Ovary (tissue), 9 donors: ENCODE data around the gene TRAF1. TPM values are rescaled to one million over a fixed set of nuclear protein-coding genes. Genes with fewer than 3 reads are reported as not detected.

Experiments
- DNase-seq, 5 donors: peaks; one replicate each; pipeline ENCODE4 v3.0.0-alpha.2; 2019 to 2020
- H3K27ac ChIP-seq, 2 donors: fragments of 200-600 bp; one replicate each; pipeline versions ENCODE4 v1.5.1 to v1.8.0; 2019 to 2022
- H3K27me3 ChIP-seq: fragments of 200-600 bp; one replicate; pipeline ENCODE4 v1.8.0; 2022
- H3K36me3 ChIP-seq: fragments of 200-600 bp; sonication (generic); one replicate; pipeline ENCODE4 v1.5.1; 2019
- H3K4me1 ChIP-seq: one replicate; pipeline ENCODE4 v1.8.1; 2013; ENCODE audit warnings: mild to moderate bottlenecking, moderate library complexity; ENCODE audit not compliant: insufficient read depth
- H3K4me3 ChIP-seq: fragments of 200-600 bp; sonication (generic); one replicate; pipeline ENCODE4 v1.5.1; 2017
- H3K9me3 ChIP-seq, 2 donors: fragments of 200-600 bp in 1 of 2; sonication (generic) in 1 of 2; one replicate each; pipeline versions ENCODE4 v1.5.1 to v1.8.1; 2013 to 2019; ENCODE audit warnings: mild to moderate bottlenecking in 1 of 2, moderate library complexity in 1 of 2
- EP300 ChIP-seq: sonication (generic); formaldehyde crosslinking; IDR thresholded peaks from one replicate; pipeline ENCODE4 v1.6.1; 2017; ENCODE audit warnings: antibody characterized with exemption
- POLR2A ChIP-seq: fragments of 450-650 bp; IDR thresholded peaks from one replicate; pipeline ENCODE4 v1.6.1; 2017; ENCODE audit warnings: antibody characterized with exemption, mild to moderate bottlenecking, moderate library complexity
- WGBS, 3 donors: extraction: QIAGEN DNeasy Blood & Tissue Kit in 1 of 3; methylation state at CpG; one replicate each; pipeline versions ENCODE4 v1.1.5 to v1.1.7; 2013 to 2017; 5-methylcytosine and 5-hydroxymethylcytosine counted together
- intact Hi-C, 4 donors: fragments of 100-400 bp; cut with DNase I; formaldehyde crosslinking; loops; one replicate each; pipeline versions ENCODE4 v1.11.0 to v1.15.1; 2022 to 2023
- polyA plus RNA-seq, 2 donors: library from polyadenylated mRNA; stranded (reverse); fragments of 200-250 nt in 1 of 2; fragments of 350-450 nt in 1 of 2; fragmentation: Illumina TruSeq in 1 of 2; extraction: RNeasy Lipid Tissue Mini Kit (QIAGEN cat#74804) in 1 of 2; gene quantifications; one replicate each; pipeline ENCODE4 v1.2.3, GENCODE V29; 2013 to 2014
- total RNA-seq, 7 donors: library from RNA; depleted of rRNA in 2 of 7; stranded (reverse); fragments of >200 nt in 2 of 7; fragmentation: NEBNext Ultra II Directional in 3 of 7; extraction: Animal tissue kit (Norgen Biotek cat#: 25700) in 3 of 7; gene quantifications; one replicate each; pipeline versions ENCODE4 v1.1.0 to v1.2.4, GENCODE V29; 2016 to 2023
- TF ChIP-seq, protein P1 (sequence below), 3 donors: fragments of 450-650 bp in 2 of 3; fragments of 200-600 bp in 1 of 3; IDR thresholded peaks; one replicate each; pipeline versions ENCODE4 v1.5.1 to v1.8.0; 2016 to 2022; ENCODE audit warnings: antibody characterized with exemption in 3 of 3, mild to moderate bottlenecking in 1 of 3
- donor health status: DM: no; HTN: no; CAD: no; lungs with moderate emphysema.
- donor health status: DM: no; HTN: no; CAD: no.
- donor health status: Bipolar disorder and iron deficiency.
- donor health status: DM: yes; HTN: yes; CAD: no.
- donor health status: DM: no; HTN: no; CAD: no.
- donor health status: DM: yes; HTN: yes; CAD: no.

TRAF1 gene
- total and polyA plus RNA-seq, 9 donors: 4.1 to 9.4 (median 5.5) TPM

- DNase-seq: peak in 1 of 5 donors; percentile 6
- TF ChIP-seq EP300: no peak
- TF ChIP-seq POLR2A: no peak
- TF ChIP-seq, protein P1, sequence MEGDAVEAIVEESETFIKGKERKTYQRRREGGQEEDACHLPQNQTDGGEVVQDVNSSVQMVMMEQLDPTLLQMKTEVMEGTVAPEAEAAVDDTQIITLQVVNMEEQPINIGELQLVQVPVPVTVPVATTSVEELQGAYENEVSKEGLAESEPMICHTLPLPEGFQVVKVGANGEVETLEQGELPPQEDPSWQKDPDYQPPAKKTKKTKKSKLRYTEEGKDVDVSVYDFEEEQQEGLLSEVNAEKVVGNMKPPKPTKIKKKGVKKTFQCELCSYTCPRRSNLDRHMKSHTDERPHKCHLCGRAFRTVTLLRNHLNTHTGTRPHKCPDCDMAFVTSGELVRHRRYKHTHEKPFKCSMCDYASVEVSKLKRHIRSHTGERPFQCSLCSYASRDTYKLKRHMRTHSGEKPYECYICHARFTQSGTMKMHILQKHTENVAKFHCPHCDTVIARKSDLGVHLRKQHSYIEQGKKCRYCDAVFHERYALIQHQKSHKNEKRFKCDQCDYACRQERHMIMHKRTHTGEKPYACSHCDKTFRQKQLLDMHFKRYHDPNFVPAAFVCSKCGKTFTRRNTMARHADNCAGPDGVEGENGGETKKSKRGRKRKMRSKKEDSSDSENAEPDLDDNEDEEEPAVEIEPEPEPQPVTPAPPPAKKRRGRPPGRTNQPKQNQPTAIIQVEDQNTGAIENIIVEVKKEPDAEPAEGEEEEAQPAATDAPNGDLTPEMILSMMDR (IDR thresholded peaks at IDR 0.05): no peak
- H3K9me3 ChIP-seq: no peaks in the 10 kb centered on the region
- peaks cover 2% of the 10 kb centered on the region for H3K4me1 ChIP-seq
- intact Hi-C loops: loop anchor here in 1 of 4 donors (5.0 kb wide), 1 partner anchor 46 kb away; the partner anchor contains the start of gene PHF19
- H3K36me3 ChIP-seq: no peaks in the 10 kb centered on the region
- WGBS, 3 donors: 92 to 93% (median 92%) methylated on average over 11 of the region's 11 CpGs
- no peaks in the 10 kb centered on the region for H3K27me3 ChIP-seq
- H3K27ac ChIP-seq: no peak overlapping the region
- H3K4me3 ChIP-seq: no peak overlapping the region
These were observed 2.8 kb downstream of the TRAF1 start for GRCh38 chr9:120923620-120924328.

DNA sequence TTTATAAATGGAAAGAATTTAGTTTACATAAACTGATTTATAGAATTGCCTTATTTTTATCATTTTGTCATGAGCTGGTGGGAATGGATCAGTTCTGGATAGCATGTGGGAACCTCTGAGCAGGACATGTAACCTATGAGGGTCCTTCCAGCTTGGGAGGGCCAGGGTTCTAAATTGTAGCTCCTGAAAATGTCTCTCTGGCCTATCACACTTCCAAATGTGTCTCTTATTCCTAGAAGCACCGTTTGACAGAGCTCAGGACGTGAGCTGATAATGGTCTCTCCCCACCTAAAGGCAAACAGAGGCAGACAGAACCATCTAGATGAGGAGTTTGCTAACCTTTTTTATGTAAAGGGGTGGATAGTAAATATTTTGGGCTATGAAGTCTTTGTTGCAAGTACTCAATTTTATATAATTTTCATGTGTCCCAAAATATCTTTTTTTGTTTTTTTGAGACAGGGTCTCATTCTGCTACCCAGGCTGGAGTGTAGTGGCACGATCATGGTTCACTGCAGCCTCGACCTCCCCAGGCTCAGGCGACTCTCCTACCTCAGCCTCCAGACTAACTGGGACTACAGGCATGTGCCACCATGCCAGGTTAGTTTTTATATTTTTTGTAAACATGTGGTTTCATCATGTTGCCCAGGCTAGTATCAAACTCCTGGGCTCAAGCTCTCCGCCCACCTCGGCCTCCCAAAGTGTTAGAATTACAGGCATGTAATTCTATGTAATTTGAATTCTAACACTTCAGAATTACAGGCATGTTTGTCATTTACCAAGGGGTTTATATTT lies 4.0 kb downstream of the TRAF1 start:
- Histone ChIP-seq H3K36me3 (no peaks in the 10 kb centered on the region), H3K4me3 (no peak overlapping the region), H3K27me3 (no peaks in the 10 kb centered on the region), H3K27ac (no peak overlapping the region), H3K4me1 (no peaks in the 10 kb centered on the region), H3K9me3 (no peaks in the 10 kb centered on the region)
- 67 to 72% (median 70%) methylated on average over 7 of the region's 7 CpGs for WGBS, 3 donors
- DNase-seq: peak in 1 of 5 donors; percentile 3
- intact Hi-C loops: loop anchor here in 1 of 4 donors (5.0 kb wide), 1 partner anchor 45 kb away; the partner anchor contains the start of gene PHF19
- TF ChIP-seq EP300 (no peak), POLR2A (no peak)
- TF ChIP-seq, protein P1 (IDR thresholded peaks at IDR 0.05): no peak

- no peaks in the 10 kb centered on the region for H3K9me3 ChIP-seq
- no peaks in the 10 kb centered on the region for H3K27me3 ChIP-seq
- H3K27ac ChIP-seq: no peak overlapping the region
- 51 to 60% (median 59%) methylated on average over 8 of the region's 8 CpGs for WGBS, 3 donors
- H3K36me3 ChIP-seq: no peaks in the 10 kb centered on the region
- no peak overlapping the region for H3K4me3 ChIP-seq
- peaks cover 4% of the 10 kb centered on the region for H3K4me1 ChIP-seq
- intact Hi-C loops: loop anchor here in 1 of 4 donors (5.0 kb wide), 1 partner anchor 44 kb away; the partner anchor contains the start of gene PHF19
- DNase-seq: no peak
- TF ChIP-seq, protein P1 (IDR thresholded peaks at IDR 0.05): no peak
- no peak for TF ChIP-seq POLR2A
- no peak for TF ChIP-seq EP300
These were observed 4.9 kb downstream of the TRAF1 start for GRCh38 chr9:120921661-120922181.

DNA sequence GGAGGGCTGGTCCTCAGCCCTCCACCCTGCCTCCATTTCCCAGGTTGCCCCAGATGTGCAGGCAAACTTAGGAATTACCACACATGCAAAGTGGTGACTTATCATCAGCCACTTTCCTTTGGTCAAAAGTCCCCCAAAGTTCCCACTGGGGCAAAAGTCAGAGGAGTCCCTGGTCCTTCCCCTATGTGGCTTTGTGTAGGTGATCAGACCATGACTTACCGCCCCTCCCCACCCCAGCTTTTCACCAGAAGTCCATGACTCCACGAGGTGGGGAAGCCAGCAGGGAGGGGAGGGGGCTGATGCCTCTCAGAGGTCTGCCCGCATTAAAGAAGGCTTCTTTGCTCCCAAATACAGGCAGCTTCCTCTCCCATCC lies 5.8 kb downstream of the TRAF1 start:
- H3K27ac ChIP-seq: peak overlapping the region in 1 of 2 donors; percentile 38
- no peaks in the 10 kb centered on the region for H3K27me3 ChIP-seq
- peaks cover 7% of the 10 kb centered on the region for H3K4me1 ChIP-seq
- WGBS, 3 donors: 66 to 87% (median 83%) methylated on average over 3 of the region's 3 CpGs
- DNase-seq: no peak
- no peaks in the 10 kb centered on the region for H3K9me3 ChIP-seq
- H3K36me3 ChIP-seq: no peaks in the 10 kb centered on the region
- H3K4me3 ChIP-seq: no peak overlapping the region
- TF ChIP-seq EP300: no peak
- TF ChIP-seq, protein P1 (IDR thresholded peaks at IDR 0.05): no peak
- no peak for TF ChIP-seq POLR2A
- intact Hi-C loops: loop anchor here in 1 of 4 donors (5.0 kb wide), 1 partner anchor 43 kb away; the partner anchor contains the start of gene PHF19
